Glomerular visceral epithelial cell (primary cell): ENCODE measurements around the gene IL1B.
"Not testable (repeated sequence)": the region's sequence is repeated elsewhere in the genome, so short reads cannot be mapped to it uniquely, and the experiment has no call there.

ENCODE experiments used
- DNase-seq: peaks from one replicate; pipeline ENCODE4 v3.0.0-alpha.2; 2016; ENCODE audit errors: extremely low spot score

IL1B gene

GRCh38 chr2:112836695-112837117 lies at the start of gene IL1B:
Gene IL1B (minus strand): TSS chr2:112836779. CDS start chr2:112836229, 550 bp downstream.
- peak; percentile 13 for DNase-seq

- no peak for DNase-seq
Measured at GRCh38 chr2:112886291-112886690, 49.7 kb upstream of the IL1B start.

GRCh38 chr2:112885506-112885902 lies 48.9 kb upstream of the IL1B start:
- no peak for DNase-seq

DNA sequence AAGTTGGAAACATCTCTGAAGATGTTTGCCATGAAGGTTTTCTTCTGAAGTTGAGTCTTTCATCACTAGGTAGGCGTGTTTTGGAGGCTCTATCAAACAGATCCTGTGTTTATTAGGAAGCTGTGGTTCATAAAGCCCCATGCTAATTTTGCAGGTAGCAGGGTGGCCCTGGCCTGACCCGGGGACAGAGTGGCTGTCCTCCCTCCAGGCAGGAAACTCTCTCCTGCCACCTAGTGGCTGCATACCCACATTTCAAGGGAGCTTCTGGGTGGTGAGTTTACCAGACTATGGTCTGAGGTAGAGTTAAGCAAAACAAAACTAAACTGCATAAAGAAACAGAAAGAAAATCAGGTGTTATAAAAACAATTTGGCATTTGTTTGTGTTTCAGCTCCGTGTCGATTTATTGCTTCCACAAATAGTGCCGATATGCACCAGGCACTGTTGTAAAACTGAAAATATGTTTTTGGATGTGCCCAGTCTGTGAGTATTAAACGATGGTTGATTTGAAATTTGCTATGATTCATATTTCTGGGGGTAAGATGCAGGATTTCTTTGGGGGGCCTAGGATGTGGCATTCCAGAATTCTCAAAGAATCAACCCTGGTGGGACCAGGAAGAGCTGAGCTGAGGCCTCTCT lies 48.4 kb upstream of the IL1B start:
- no peak for DNase-seq

DNA sequence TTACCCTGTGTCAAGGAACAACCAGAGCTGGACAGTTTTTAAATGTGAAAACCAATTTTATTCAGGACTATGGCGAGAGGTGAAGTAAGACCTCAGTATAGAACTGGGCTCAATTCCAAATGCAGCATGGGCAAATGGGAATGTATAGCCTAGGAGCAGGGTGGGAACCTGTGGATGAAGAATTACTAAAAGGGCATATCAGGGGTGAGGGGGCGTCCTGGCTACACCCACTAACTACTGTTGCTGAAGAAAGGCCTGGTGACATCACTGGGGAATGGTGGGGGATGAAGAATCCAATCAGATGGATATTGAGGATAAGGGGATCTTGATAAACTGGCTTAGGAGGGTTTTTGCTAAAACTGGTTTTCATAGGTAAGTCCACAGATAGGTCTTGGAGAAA lies 47.1 kb upstream of the IL1B start:
- no peak for DNase-seq

GRCh38 chr2:112881217-112881985 lies 44.8 kb upstream of the IL1B start:
- peak; percentile 88 for DNase-seq

GRCh38 chr2:112880696-112881095 lies 44.1 kb upstream of the IL1B start:
- peak; percentile 46 for DNase-seq

- peak; percentile 72 for DNase-seq
Measured at GRCh38 chr2:112880091-112880531, 43.5 kb upstream of the IL1B start.

GRCh38 chr2:112879491-112880041 lies 43.0 kb upstream of the IL1B start:
- no peak for DNase-seq

DNA sequence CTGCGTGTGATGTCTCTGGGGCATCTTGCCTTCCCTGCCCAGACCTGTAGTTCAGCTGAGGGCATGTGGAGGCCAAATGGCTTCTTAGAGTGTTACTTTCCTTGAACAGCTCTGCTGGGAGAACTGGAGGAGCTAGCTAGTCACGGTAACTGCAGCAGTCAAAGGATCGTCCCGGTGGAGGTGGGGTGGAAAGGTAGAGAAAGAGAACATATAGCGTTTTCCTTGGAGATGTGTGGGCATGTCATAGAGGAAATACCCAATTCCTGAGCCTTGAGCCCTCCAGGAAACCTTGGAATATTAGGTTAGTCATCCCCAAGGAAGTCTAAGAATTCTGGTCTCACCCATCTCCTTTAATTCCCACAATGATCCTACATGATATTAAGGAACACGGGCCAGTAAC lies 40.8 kb upstream of the IL1B start:
- peak; percentile 56 for DNase-seq

DNA sequence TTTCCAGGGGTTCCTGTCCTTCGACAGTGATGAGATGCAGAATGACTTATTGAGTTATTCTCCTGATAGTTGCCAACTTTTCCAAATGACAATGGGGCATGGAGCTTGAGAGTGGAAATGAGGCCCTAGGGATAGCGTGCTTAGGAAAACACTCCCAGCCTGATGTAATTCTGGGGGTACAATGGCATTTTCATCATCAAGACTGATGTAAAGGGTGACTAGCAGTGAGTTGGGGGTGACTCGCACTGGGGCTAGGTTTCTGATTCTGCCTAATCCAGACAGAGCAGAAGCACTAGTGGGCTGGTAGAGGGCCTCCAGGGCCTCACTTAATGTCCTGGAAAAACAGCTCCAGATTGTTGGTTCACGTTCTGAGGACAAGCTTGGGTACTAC lies 40.4 kb upstream of the IL1B start:
- no peak for DNase-seq

GRCh38 chr2:112876257-112876970 lies 39.8 kb upstream of the IL1B start:
- DNase-seq: no peak

DNA sequence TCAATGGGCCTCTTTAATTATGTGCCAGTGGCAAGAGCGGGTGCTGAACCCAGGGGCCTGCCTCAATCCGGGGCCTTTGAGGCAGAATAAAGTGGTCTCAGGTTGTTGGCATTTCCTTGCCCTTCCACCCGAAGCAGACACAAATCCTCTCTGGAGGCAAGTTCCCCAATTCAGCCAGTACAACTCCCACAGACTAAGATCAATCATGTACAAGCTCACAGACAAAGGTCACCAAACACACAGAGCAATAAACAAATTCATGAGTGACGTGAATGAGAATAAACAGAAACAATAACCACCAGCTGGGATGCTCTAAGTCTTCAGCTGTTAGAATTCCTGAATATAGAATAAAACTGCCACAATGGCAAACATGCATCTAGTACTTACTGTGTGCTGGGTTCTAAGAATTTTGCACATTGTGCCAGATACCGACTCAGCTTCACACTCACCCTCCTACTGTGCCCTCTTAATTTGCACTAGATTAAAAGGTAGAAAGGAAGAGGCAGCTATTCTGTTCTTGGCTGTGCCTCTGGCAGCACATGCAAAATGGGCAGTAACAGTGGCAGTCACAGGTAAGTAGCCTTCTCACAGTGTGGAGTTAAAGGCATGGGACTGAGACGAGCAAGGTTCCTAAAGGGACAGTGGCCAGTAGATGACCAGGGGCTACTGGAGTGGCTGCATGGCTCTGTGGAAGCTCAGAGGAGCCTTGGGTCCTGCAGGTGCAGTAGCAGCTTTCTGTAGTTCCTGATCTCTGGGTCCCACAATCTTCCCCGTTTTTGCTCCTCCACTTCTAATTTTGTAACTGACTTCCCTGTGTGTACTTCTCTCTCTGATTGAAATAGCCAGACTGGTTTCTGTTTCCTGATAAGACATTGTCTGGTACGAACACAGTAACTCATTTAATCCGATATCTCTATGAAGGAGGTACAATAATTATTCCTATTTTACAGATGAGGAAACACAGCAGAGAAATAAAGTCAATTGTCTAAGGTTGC lies 34.6 kb upstream of the IL1B start:
- DNase-seq: no peak

DNA sequence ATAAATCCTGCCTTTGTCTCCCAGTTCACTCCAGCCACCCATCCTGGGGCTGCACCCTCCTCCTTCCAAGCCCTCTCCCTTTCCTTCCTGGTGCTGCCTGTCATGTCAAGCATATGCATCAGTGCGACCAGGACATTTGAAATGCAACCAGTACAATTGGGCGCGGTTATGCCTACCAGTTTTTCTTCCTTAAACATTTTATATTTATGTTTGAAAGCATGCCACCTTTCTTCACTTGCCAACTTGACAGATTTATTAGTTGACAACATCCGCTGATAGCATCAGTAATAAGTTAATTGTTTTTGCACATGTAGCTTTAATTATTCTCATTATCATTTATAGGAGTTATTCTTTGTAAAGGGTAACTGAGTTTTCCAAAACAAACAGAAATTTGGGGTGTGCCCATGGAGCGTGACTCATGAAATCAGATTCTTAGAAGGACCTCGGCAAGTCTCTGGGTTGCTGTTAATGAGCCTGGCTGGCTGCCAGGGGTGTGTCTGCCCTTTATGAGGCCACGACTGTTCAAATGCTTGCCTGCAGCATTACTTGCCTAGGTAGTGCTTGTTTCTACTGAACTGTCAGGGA lies 32.8 kb upstream of the IL1B start:
- DNase-seq: peak; percentile 82

DNA sequence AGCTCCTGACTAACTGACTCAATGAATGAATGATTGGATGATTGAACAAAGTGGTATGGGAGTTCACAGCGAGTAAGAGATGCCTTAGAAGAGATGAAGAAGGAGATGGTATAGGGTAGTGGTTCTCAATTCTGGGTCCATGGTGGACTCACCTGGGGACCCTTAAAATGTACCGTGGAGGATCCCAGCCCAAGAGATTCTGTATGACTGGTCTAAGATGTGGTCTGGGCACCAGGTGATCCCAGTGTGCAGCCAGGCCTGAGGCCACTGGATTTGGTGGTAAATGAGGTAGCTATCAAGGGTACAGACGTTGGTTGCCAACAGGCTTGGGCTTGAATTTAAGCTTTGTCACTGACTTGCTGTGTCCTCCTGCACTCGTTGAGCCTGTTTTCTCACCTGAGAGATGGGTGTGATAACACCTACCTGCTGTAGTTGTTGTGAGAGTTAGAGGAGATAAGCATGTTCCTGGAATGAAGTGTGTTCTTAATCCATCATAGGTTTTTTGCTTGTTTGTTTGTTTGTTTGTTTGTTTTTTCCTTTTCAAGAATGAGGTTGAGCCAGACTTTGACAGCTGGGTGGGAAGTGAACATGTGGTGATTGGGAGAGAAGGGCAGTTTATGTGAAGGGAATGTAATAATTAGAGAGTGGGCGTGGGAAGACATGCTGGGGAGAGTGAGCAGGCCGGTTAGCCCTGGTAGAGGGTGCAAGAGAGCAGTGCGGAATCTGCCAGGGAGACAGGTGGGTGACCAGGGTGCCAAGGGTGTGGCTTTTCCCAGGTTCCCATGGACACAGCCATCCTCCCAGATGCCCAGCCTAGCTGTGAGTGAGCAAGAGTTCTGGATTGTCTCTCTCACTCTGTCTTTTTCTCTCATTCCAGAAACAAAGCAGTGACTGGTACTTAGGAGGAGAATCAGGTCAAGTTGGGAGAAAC lies 31.4 kb upstream of the IL1B start:
- DNase-seq: no peak

GRCh38 chr2:112866128-112866835 lies 29.7 kb upstream of the IL1B start:
- no peak for DNase-seq

DNA sequence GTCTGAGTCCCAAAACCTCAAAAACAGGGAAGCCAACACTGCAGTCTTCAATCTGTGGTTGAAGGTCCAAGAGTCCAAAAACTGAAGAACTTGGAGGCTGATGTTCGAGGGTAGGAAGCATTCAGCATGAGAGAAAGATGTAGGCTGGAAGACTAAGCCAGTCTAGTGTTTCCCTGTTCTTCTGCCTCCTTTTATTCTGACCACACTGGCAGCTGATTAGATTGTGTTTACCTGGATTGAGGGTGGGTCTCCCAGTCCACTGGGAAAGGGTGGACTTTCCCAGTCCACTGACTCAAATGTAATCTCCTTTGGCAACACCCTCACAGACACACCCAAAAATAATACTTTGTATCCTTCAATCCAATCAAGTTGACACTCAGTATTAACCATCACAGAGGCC lies 27.5 kb upstream of the IL1B start:
- DNase-seq: no peak

DNA sequence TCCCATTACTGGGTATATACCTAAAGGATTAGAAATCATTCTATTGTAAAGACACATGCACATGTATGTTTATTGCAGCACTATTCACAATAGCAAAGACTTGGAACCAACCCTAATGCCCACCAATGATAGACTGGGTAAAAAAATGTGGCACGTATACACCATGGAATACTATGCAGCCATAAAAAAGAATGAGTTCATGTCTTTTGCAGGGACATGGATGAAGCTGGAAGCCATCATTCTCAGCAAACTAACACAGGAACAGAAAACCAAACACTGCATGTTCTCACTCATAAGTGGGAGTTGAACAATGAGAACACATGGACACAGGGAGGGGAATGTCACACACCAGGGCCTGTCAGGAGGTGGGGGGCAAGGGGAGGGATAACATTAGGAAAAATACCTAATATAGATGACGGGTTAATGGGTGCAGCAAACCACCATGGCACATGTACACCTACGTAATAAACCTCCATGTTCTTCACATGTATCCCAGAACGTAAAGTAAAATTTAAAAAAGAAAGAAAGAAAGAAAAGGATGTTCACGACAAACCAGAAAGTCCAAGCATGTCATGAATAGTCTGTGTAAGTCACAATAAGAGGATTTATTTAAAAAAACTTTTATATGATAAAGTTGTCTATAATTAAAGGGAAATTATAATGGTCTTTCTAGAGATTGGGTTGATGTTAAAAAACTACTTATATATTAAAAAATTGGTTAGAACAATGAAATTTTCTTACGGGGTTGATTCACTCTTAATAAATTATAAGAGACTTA lies 23.0 kb upstream of the IL1B start:
- DNase-seq: not testable (repeated sequence)
